HFF-Myc (cell line): Measurements from ENCODE around the gene TRERF1.
A peak's percentile ranks its signal among the peaks of the same experiment; 100 is the strongest.

Experiments used
- DNase-seq: peaks from one replicate; pipeline ENCODE4 v3.0.0-alpha.2; 2011; ENCODE audit warnings: low read depth; ENCODE audit errors: extremely low read depth
- H3K4me3 ChIP-seq: replicated peaks from 2 replicates; pipeline ENCODE4 v1.5.1; 2011; ENCODE audit warnings: low read depth, mild to moderate bottlenecking, control low read depth, low read length
- TF ChIP-seq, protein P1 (sequence below): IDR thresholded peaks from 2 replicates; pipeline ENCODE4 v1.5.1; 2012; ENCODE audit warnings: mild to moderate bottlenecking, low read depth, low read length, control low read depth; ENCODE audit errors: missing control alignments

TRERF1 gene

DNA sequence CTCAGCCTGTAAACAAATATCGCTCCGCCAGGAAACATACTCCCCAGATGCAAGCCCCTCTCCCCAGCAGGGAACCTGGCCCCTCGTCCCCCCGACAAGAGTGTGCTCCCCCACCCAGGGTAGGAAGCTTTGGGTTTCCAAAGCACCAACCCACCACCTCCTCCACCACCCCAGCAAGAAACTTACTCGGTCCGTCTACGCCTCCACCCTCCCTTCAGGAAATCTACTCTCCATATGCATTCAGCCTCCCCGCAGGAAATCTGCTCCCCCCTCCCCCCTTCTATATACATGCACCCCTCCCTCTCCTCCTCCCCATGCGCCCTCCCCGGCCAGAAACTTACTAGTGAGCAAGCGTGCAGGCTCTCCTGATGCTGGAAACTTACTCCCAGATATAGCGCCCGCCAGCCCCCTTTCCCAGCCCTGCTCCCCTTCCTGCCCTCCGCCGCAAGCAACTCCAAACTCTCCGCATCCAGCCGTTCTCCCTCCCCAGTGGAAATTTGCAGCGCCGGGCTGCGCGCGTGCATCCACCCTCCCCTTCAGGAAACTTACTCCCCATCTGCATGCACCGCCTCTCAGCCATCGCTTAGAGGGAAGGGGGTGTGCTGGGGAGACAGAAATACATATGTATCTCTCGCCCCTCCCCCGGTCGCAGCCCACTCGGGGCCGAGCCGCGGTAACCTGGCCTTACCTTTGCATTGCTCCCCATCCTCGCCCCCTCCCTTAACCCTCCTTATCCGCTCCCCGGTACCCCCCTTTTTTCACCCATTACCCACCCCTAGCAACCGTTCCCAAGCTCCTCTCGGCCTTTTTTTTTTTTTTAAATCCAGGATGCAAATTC is at the start of gene TRERF1:
Gene TRERF1 (minus strand): TSS at position 594 of the 838 bp plus-strand sequence. CDS start 182,336 bp downstream, outside the sequence.
- peak within 1 kb of the TSS; percentile 91 for H3K4me3 ChIP-seq
- no peak for DNase-seq
- TF ChIP-seq, protein P1, sequence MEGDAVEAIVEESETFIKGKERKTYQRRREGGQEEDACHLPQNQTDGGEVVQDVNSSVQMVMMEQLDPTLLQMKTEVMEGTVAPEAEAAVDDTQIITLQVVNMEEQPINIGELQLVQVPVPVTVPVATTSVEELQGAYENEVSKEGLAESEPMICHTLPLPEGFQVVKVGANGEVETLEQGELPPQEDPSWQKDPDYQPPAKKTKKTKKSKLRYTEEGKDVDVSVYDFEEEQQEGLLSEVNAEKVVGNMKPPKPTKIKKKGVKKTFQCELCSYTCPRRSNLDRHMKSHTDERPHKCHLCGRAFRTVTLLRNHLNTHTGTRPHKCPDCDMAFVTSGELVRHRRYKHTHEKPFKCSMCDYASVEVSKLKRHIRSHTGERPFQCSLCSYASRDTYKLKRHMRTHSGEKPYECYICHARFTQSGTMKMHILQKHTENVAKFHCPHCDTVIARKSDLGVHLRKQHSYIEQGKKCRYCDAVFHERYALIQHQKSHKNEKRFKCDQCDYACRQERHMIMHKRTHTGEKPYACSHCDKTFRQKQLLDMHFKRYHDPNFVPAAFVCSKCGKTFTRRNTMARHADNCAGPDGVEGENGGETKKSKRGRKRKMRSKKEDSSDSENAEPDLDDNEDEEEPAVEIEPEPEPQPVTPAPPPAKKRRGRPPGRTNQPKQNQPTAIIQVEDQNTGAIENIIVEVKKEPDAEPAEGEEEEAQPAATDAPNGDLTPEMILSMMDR: no peak

DNA sequence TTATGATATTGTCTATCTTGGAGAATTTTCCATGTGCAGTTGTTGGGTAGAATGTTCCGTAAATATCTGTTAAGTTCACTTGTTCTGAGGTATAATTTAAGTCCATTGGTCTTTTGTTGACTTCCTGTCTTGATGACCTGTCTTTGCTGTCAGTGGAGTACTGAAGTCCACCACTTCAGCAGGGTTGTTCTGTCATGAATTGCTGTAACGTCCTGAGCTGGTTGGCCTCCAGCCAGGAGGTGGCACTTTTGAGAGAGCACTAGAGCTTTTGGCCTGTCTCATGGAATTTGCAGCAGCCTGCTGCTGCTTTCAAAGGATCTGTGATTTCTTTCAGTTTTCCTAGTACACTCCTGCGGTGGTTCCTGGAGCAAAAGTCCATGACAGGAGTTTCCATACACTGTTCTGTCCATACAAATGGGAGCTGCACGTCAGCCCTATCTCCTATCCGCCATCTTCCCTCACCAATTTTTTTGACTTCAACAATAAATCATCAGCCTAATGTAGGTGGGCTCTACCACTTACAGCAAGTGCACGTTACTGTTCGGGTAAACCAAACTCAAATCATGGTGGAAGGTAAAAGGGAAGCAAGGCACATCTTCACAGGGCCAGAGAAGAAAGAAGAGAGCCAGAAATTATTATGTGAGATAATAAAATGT is 46.9 kb upstream of the TRERF1 start:
- no peak for DNase-seq
- H3K4me3 ChIP-seq: no peak overlapping the region
- TF ChIP-seq, protein P1: no peak

DNA sequence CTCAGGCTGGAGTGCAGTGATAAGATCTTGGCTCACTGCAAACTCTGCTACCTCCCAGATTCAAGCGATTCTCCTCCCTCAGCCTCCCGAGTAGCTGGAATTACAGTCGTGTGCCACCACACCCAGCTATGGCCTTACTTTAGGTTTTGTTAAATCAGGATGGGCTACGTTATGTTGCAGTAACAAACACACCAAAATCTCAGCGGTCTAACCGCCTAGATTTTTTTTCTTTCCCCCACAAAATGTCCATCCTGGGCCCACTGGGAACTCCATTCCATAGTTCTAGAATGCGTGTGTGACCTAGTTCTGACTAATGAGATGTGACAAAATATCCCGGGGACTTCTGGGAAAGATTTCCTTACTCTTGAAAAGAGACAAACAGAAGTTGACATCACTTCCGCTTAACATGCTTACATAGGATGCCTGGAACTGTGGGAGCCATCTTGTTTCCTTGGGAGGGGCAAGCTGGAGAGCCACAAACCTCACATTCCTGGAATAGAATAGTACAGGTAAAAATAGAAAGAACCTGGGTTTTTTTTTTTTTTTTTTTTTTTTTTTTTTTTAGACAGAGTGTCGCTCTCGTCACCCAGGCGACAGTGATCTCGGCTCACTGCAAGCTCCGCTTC is 42.3 kb upstream of the TRERF1 start:
- H3K4me3 ChIP-seq: no peak overlapping the region
- no peak for DNase-seq
- TF ChIP-seq, protein P1: no peak

DNA sequence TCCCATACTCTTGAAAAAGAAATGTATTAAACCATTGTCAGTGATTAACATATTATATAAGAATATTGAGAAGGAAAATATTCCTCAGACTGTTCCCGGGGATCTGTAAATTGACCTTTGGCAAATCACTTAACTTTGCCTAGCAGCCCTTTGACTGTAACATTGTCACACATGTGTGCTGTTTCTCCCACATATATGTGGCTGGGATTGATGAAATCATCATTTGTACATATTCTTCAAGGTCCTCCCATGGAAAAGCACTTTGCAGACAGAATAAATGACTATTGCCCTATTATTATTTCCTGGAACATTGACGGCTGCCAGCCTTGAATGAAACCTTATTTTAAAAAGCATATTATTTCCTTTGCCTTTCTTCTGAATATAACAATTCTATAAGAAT is 36.4 kb upstream of the TRERF1 start:
- DNase-seq: no peak
- TF ChIP-seq, protein P1: no peak
- no peak overlapping the region for H3K4me3 ChIP-seq

DNA sequence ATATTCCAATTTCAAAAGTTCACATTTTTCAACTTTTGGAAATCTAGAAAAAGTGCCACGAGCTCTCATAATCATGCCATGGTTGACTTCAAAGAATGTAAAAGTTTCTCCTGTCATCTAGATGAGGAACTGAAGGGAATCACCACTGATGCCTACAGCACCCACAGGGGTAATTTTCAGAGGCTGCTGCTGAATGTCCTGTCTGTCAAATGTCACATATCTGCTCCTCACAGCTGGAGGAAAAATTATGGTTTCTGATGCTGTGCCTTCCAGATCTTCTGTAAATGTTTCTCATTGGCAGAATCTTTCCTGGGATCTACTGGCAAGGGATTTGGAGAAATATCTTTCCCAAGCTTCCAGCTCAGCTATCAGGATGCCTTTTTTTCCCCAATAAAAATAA is 32.5 kb upstream of the TRERF1 start:
- no peak for DNase-seq
- TF ChIP-seq, protein P1: no peak
- no peak overlapping the region for H3K4me3 ChIP-seq

DNA sequence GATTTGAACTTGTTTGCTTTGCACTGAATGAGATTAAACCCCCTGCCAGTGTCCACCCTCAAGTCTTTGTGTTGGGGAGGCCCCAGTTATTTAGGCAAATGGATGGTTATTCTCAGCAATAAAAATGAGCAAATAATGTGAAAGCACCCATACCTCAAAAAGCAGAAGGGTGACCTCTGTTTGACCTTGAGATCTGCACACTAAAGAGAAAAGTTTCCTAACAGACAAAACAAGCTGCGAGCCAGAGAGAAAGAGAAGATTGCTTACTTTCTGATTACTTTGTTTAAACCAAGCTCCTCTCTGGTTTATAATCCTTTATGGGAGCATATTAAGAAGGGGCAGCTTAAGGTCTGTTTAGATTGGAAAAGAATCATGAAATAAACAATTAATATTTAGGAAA is 30.4 kb upstream of the TRERF1 start:
- no peak overlapping the region for H3K4me3 ChIP-seq
- DNase-seq: no peak

More for the DNA sequence above, 30.4 kb upstream of the TRERF1 start:
- TF ChIP-seq, protein P1: no peak
